Heart right ventricle (tissue), 16 donors: ENCODE measurements around the gene KIF22. TPM values are rescaled to one million over a fixed set of nuclear protein-coding genes. Genes with fewer than 3 reads are reported as not detected.

Source experiments
- ATAC-seq, 8 donors: fragments of 200-7000 bp; cut with Tn5 transposase; one replicate each; pipeline ENCODE4 v1.9.1; 2020; ENCODE audit warnings: mild to moderate bottlenecking in 8 of 8, moderate library complexity in 8 of 8, moderate number of reproducible peaks in 1 of 8
- DNase-seq, 2 donors: peaks; one replicate each; pipeline ENCODE4 v3.0.0-alpha.2; 2020
- H3K27ac ChIP-seq, 10 donors: fragments of 200-600 bp; sonication (generic) in 2 of 10; one replicate each; pipeline versions ENCODE4 v1.5.0 to v1.8.0; 2020 to 2022; ENCODE audit warnings: mild to moderate bottlenecking in 3 of 10
- H3K27me3 ChIP-seq, 7 donors: fragments of 200-600 bp; one replicate each; pipeline ENCODE4 v1.8.0; 2021 to 2022; ENCODE audit warnings: mild to moderate bottlenecking in 2 of 7
- H3K36me3 ChIP-seq, 9 donors: fragments of 200-600 bp; sonication (generic) in 1 of 9; one replicate each; pipeline versions ENCODE4 v1.5.0 to v1.8.0; 2020 to 2022; ENCODE audit warnings: mild to moderate bottlenecking in 2 of 9
- H3K4me1 ChIP-seq, 9 donors: fragments of 200-600 bp; sonication (generic) in 1 of 9; one replicate each; pipeline versions ENCODE4 v1.5.0 to v1.8.0; 2020 to 2022; ENCODE audit warnings: mild to moderate bottlenecking in 4 of 9
- H3K4me3 ChIP-seq, 10 donors: fragments of 200-600 bp; sonication (generic) in 2 of 10; one replicate each; pipeline versions ENCODE4 v1.5.0 to v1.8.0; 2020 to 2022; ENCODE audit warnings: mild to moderate bottlenecking in 7 of 10, moderate library complexity in 2 of 10
- H3K9me3 ChIP-seq, 11 donors: fragments of 200-600 bp in 10 of 11; sonication (generic) in 2 of 11; one replicate each; pipeline versions ENCODE4 v1.5.0 to v1.8.0; 2013 to 2022; ENCODE audit warnings: mild to moderate bottlenecking in 2 of 11, control low read depth in 1 of 11, moderate library complexity in 1 of 11
- WGBS, 2 donors: extraction: QIAGEN DNeasy Blood & Tissue Kit; methylation state at CpG; one replicate each; pipeline ENCODE4 v1.1.7; 2013; ENCODE audit warnings: inconsistent platforms in 1 of 2; 5-methylcytosine and 5-hydroxymethylcytosine counted together
- intact Hi-C, 10 donors: fragments of 100-400 bp; cut with DNase I; formaldehyde crosslinking; loops; one replicate each; pipeline versions ENCODE4 v1.11.1 to v1.14.2; 2022
- polyA plus RNA-seq, 2 donors: library from polyadenylated mRNA; stranded (reverse); fragments of 200-250 nt; gene quantifications; one replicate each; pipeline ENCODE4 v1.2.3, GENCODE V29; 2013
- total RNA-seq, 10 donors: library from RNA; stranded (reverse); fragmentation: NEBNext Ultra II Directional in 3 of 10; extraction: Animal tissue kit (Norgen Biotek cat#: 25700) in 3 of 10; gene quantifications; one replicate each; pipeline versions ENCODE4 v1.2.1 to v1.2.4, GENCODE V29; 2021 to 2023
- TF ChIP-seq, protein P1 (sequence below), 9 donors: fragments of 200-600 bp; sonication (generic) in 2 of 9; IDR thresholded peaks; one replicate each; pipeline versions ENCODE4 v1.5.0 to v1.8.0; 2021 to 2022; ENCODE audit warnings: antibody characterized with exemption in 9 of 9, mild to moderate bottlenecking in 5 of 9, moderate library complexity in 1 of 9
- donor health status: Arrhythmogenic right ventricular cardiomyopathy.
- donor health status: ischemic (EF 13 %, LVEDD 7.1; RV severe dilation, severe dysfunction).
- donor health status: healthy with polysubstance abuse.
- donor health status: DM: no; HTN: yes; CAD: no.
- donor health status: DM: no; HTN: no; CAD: no.
- donor health status: ischemic (EF 25% LVEDD 6.9; RV normal size, moderate dysfunction).
- donor health status: ischemic (EF 25% LVEDD 5.7; RV mildly dilated, moderate dysfunction).
- donor health status: healthy.
- donor health status: DM: yes; HTN: yes; CAD: no.
- donor health status: Ischemic cardiomyopathy.
- donor health status: ischemic (EF 35%, LVEDD 5.7; RV mildly dilated, moderate dysfunction).
- donor health status: nonischemic (EF 11% LVEDD 7.7; RV severe dilation, severe dysfunction).
- donor health status: DM: yes; HTN: yes; CAD: no.
- donor health status: PGD.
- donor health status: ischemic (EF 29% LVEDD 5.4; RV normal size, mild dysfunction).
- donor health status: nonischemic (EF 23%, LVEDD 6.1; RV moderate dilation, normal function).

Gene KIF22
- total and polyA plus RNA-seq, 12 donors, result 16.3 to 136 (median 38.6) TPM

DNA sequence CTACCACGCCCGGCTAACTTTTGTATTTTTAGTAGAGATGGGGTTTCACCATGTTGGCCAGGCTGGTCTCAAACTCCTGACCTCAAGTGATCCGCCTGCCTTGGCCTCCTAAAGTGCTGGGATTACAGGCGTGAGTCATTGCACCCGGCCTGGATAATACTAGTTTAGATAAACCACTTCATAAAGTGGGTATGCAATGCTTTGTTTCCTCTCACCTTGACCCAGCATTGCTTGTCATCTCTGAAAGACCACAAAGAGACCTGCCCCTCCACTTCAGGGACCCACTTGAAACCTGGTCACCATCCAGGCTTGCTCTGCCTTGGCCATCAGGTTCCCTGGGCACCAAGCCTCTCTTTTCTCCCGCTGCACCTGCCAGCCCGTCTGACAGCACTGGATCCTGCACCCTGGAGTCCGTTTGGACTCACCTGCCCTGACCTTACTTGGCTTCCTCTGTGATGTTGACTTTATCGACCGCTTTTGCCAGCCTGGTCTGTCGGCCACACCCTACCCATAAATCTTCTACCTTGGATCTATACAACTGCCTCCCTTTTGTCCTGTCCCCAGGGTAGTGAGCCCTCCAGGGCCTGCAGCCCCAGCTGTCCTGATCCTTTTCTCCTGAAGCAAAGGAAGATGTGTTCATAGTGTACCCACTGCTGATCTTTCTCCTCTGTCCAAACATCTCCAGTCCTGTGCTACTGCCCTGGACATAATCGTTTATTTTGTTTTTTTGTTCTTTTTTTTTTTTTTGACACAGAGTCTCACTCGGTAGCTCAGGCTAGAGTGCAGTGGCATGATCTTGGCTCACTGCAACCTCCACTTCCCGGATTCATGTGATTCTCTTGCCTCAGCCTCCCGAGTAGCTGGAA, 25.2 kb upstream of the KIF22 start:
- intact Hi-C loops, result no loop called here
- peak in 2 of 8 donors; percentile 65 to 71 for ATAC-seq

DNA sequence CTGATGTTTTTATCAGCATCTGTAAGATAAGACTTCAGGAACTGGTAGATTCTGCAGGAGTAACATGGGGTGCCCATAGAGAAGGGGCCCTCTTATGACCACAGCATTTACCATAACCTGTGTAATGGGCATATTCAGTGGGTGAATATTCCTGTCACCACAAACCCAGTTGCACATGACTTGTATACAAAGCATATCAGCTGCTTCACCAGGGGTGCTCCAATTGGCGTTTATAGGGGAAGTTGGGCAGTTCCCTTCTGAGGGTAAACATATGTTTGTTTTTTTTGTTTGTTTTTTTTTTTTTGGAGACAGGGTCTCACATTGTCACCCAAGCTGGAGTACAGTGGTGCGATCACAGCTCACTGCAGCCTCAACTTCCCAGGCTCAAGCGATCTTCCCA, 24.0 kb upstream of the KIF22 start:
- DNase-seq, result no peak
- Histone ChIP-seq H3K27me3 (peaks cover 0 to 9% (median 0%) of the 10 kb centered on the region in 7 donors), H3K4me1 (no peaks in the 10 kb centered on the region), H3K27ac (no peak overlapping the region), H3K36me3 (no peaks in the 10 kb centered on the region), H3K4me3 (no peak overlapping the region), H3K9me3 (no peaks in the 10 kb centered on the region)
- TF ChIP-seq, protein P1, sequence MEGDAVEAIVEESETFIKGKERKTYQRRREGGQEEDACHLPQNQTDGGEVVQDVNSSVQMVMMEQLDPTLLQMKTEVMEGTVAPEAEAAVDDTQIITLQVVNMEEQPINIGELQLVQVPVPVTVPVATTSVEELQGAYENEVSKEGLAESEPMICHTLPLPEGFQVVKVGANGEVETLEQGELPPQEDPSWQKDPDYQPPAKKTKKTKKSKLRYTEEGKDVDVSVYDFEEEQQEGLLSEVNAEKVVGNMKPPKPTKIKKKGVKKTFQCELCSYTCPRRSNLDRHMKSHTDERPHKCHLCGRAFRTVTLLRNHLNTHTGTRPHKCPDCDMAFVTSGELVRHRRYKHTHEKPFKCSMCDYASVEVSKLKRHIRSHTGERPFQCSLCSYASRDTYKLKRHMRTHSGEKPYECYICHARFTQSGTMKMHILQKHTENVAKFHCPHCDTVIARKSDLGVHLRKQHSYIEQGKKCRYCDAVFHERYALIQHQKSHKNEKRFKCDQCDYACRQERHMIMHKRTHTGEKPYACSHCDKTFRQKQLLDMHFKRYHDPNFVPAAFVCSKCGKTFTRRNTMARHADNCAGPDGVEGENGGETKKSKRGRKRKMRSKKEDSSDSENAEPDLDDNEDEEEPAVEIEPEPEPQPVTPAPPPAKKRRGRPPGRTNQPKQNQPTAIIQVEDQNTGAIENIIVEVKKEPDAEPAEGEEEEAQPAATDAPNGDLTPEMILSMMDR (IDR thresholded peaks at IDR 0.05), result no peak
- intact Hi-C loops, result no loop called here
- no peak for ATAC-seq
- WGBS, 2 donors, result 89 to 90% methylated on average over 3 of the region's 3 CpGs

More for the DNA sequence above, 25.2 kb upstream of the KIF22 start:
- Histone ChIP-seq H3K36me3 (no peaks in the 10 kb centered on the region), H3K4me1 (no peaks in the 10 kb centered on the region), H3K4me3 (no peak overlapping the region), H3K27ac (no peak overlapping the region), H3K27me3 (peaks cover 0 to 11% (median 0%) of the 10 kb centered on the region in 7 donors), H3K9me3 (no peaks in the 10 kb centered on the region)
- TF ChIP-seq, protein P1 (IDR thresholded peaks at IDR 0.05), result no peak
- no peak for DNase-seq
- 61 to 70% methylated on average over 15 of the region's 15 CpGs for WGBS, 2 donors

DNA sequence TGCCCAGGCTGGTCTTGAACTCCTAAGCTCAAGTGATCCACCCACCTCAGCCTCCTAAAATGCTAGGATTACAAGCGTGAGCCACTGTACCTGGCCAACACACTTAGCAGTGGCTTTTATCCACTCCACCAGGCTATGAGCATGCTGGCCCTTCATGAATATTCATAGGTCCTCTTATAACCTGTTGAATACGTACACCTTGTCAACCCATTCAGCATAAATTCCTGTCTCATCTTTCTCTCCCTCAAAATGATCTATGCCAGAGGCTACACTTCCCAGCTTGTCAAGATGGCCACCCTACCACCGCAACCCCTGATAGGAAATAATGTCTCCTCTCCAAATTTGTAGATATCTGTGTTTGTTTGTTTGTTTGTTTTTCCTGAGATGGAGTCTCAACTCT, 23.5 kb upstream of the KIF22 start:
- DNase-seq, result no peak
- no peak for ATAC-seq
- Histone ChIP-seq H3K27ac (no peak overlapping the region), H3K9me3 (no peaks in the 10 kb centered on the region), H3K27me3 (peaks cover 0 to 8% (median 0%) of the 10 kb centered on the region in 7 donors), H3K36me3 (no peaks in the 10 kb centered on the region), H3K4me3 (no peak overlapping the region), H3K4me1 (no peaks in the 10 kb centered on the region)
- 87 to 90% methylated on average over 3 of the region's 3 CpGs for WGBS, 2 donors
- intact Hi-C loops, result no loop called here
- TF ChIP-seq, protein P1 (IDR thresholded peaks at IDR 0.05), result no peak

DNA sequence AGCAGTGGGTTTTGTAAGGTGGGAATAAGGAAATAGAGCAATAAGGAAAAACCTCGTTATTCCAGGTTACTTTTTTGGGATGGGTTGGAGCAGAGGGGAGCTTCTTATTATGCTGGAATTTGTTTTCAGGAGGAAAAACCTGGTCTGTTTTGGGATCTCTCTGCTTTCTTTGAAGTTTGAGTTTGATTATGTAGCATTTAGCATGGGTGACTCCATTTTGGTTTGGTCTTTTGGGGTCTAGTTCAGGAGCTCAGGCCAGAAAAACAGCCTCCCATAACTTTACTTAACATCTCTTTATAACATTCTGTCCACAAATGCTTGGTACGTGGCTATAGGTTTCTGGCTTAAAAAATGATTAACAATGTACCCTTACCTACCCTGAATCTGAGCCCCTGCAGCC, 21.0 kb upstream of the KIF22 start:
- H3K9me3 ChIP-seq, result no peaks in the 10 kb centered on the region
- TF ChIP-seq, protein P1 (IDR thresholded peaks at IDR 0.05), result no peak
- intact Hi-C loops, result no loop called here
- H3K4me3 ChIP-seq, result no peak overlapping the region
- peaks cover 0 to 3% (median 0%) of the 10 kb centered on the region in 9 donors for H3K4me1 ChIP-seq
- no peaks in the 10 kb centered on the region for H3K36me3 ChIP-seq
- 83 to 84% methylated on average over 2 of the region's 2 CpGs for WGBS, 2 donors
- ATAC-seq, result no peak
- DNase-seq, result no peak
- H3K27ac ChIP-seq, result no peak overlapping the region
- peaks cover 0 to 2% (median 0%) of the 10 kb centered on the region in 7 donors for H3K27me3 ChIP-seq
